HepG2 (cell line): ENCODE data around the gene TMEM9. TPM values are rescaled to one million over a fixed set of nuclear protein-coding genes. Genes with fewer than 3 reads are reported as not detected.

Experiments used
- ATAC-seq: fragments of 200-7000 bp; cut with Tn5 transposase; 3 replicates; pipeline ENCODE4 v1.9.1; 2020; ENCODE audit warnings: mild to moderate bottlenecking, moderate library complexity
- BruUV-seq: library from RNA; stranded (reverse); fragments of 400-500 nt; replicated peaks from 2 replicates; lab custom pipeline; 2021; lab: Mats Ljungman, UMichigan
- CTCF ChIA-PET: fragments of 300-600 bp; formaldehyde crosslinking; extraction: SDS; loops from one replicate; lab custom pipeline; 2021; ENCODE audit warnings: low total read pairs, inconsistent platforms, low intra/inter-chr PET ratio; lab: Yijun Ruan, JAX
- POLR2A ChIA-PET: fragments of 350-600 bp; sonication (Branson Sonifier 250); formaldehyde crosslinking; loops from one replicate; lab custom pipeline; 2020; ENCODE audit warnings: antibody characterized with exemption, inconsistent platforms; lab: Yijun Ruan, JAX
- DNase-seq: peaks from one replicate; pipeline ENCODE4 v3.0.0-alpha.2; 2015; ENCODE audit warnings: low spot score
- FAIRE-seq: peaks from 3 replicates; lab custom pipeline; 2011; peaks lifted over from hg19 to GRCh38; lab: Jason Lieb, UNC
- H2AFZ ChIP-seq: one replicate; pipeline ENCODE4 v1.6.1; 2011; ENCODE audit warnings: low read length, inconsistent platforms
- H3K27ac ChIP-seq: fragments of 300-600 bp; 3 replicates; pipeline ENCODE4 v1.8.0; 2011; ENCODE audit warnings: mixed run types, mild to moderate bottlenecking, mixed read lengths, low read length, inconsistent platforms; ENCODE audit not compliant: insufficient read depth; ENCODE audit errors: extremely low read length
- H3K27me3 ChIP-seq, 2 experiments: fragments of 200-600 bp in 1 of 2; 2 replicates in 1 of 2; 3 replicates in 1 of 2; pipeline versions ENCODE4 v1.6.0 to v1.8.0; 2011; ENCODE audit warnings: low read length in 2 of 2, mild to moderate bottlenecking in 2 of 2, moderate library complexity in 2 of 2, inconsistent platforms in 1 of 2; ENCODE audit not compliant: insufficient read depth in 2 of 2, control insufficient read depth in 1 of 2
- H3K36me3 ChIP-seq, 2 experiments: fragments of 200-600 bp in 1 of 2; replicated peaks in 1 of 2; 2 replicates in 1 of 2; 3 replicates in 1 of 2; pipeline versions ENCODE4 v1.5.1 to v1.8.0; 2011; ENCODE audit warnings: low read length in 2 of 2, inconsistent platforms in 1 of 2; ENCODE audit not compliant: insufficient read depth in 2 of 2, control insufficient read depth in 1 of 2
- H3K4me1 ChIP-seq: 2 replicates; pipeline ENCODE4 v1.5.1; 2012; ENCODE audit warnings: low read length, inconsistent platforms; ENCODE audit not compliant: insufficient read depth
- H3K4me2 ChIP-seq: 2 replicates; pipeline ENCODE4 v1.6.0; 2011; ENCODE audit warnings: low read depth, low read length, inconsistent platforms
- H3K4me3 ChIP-seq, 3 experiments: fragments of 200-600 bp in 1 of 3; sonication (generic), shearing (Covaris generic) in 1 of 3; replicated peaks in 1 of 3; 2 replicates each; pipeline ENCODE4 v1.5.1; 2011 to 2016; ENCODE audit warnings: low read length in 3 of 3, inconsistent platforms in 2 of 3, low read depth in 2 of 3, mild to moderate bottlenecking in 2 of 3, control low read depth in 1 of 3, mixed read lengths in 1 of 3; ENCODE audit not compliant: insufficient read depth in 1 of 3
- H3K79me2 ChIP-seq: one replicate; pipeline ENCODE4 v1.6.1; 2011; ENCODE audit warnings: low read length, inconsistent platforms; ENCODE audit not compliant: insufficient read depth
- H3K9ac ChIP-seq: 2 replicates; pipeline ENCODE4 v1.6.0; 2011; ENCODE audit warnings: mild to moderate bottlenecking, low read depth, low read length, inconsistent platforms; ENCODE audit not compliant: insufficient read depth
- H3K9me3 ChIP-seq: 2 replicates; pipeline ENCODE4 v1.5.1; 2012; ENCODE audit warnings: mild to moderate bottlenecking, low read length
- H4K20me1 ChIP-seq: 2 replicates; pipeline ENCODE4 v1.6.0; 2011; ENCODE audit warnings: inconsistent platforms, mild to moderate bottlenecking, low read length, moderate library complexity; ENCODE audit not compliant: insufficient read depth
- ESRRA ChIP-seq: sonication (generic); formaldehyde crosslinking; IDR thresholded peaks from 2 replicates; pipeline ENCODE4 v1.5.1; 2020; ENCODE audit warnings: mild to moderate bottlenecking, low read depth, missing genetic modification reagents
- FOXM1 ChIP-seq: sonication (generic); formaldehyde crosslinking; IDR thresholded peaks from 2 replicates; pipeline ENCODE4 v1.5.0; 2020; ENCODE audit warnings: missing genetic modification reagents
- KLF9 ChIP-seq: IDR thresholded peaks from 2 replicates; pipeline ENCODE4 v1.6.1; 2016; ENCODE audit warnings: low read depth
- LCORL ChIP-seq, 2 experiments: fragments of 450-650 bp in 1 of 2; sonication (generic) in 1 of 2; formaldehyde crosslinking in 1 of 2; IDR thresholded peaks; 2 replicates each; pipeline versions ENCODE4 v1.5.0 to v1.6.1; 2017 to 2020; ENCODE audit warnings: antibody characterized with exemption in 1 of 2, missing genetic modification reagents in 1 of 2
- POLR2AphosphoS5 ChIP-seq: IDR thresholded peaks from 2 replicates; pipeline ENCODE4 v1.6.1; 2012; ENCODE audit warnings: low read depth, low read length
- ZFAT ChIP-seq: sonication (generic); formaldehyde crosslinking; conservative IDR thresholded peaks from 2 replicates; pipeline ENCODE4 v1.8.1; 2023; ENCODE audit warnings: missing genetic modification reagents, inconsistent platforms
- ZNF292 ChIP-seq: sonication (generic); formaldehyde crosslinking; IDR thresholded peaks from 2 replicates; pipeline ENCODE4 v1.8.1; 2022; ENCODE audit warnings: mild to moderate bottlenecking, low read depth, missing genetic modification reagents, borderline replicate concordance
- ZNF501 ChIP-seq: sonication (generic); formaldehyde crosslinking; IDR thresholded peaks from 2 replicates; pipeline ENCODE4 v1.5.1; 2020; ENCODE audit warnings: mild to moderate bottlenecking, moderate library complexity, missing genetic modification reagents
- ZNF564 ChIP-seq: sonication (generic); formaldehyde crosslinking; IDR thresholded peaks from 2 replicates; pipeline ENCODE4 v1.8.1; 2023; ENCODE audit warnings: mild to moderate bottlenecking, missing genetic modification reagents
- ZNF614 ChIP-seq: IDR thresholded peaks from 2 replicates; pipeline ENCODE4 v1.6.1; 2018; ENCODE audit warnings: missing biosample characterization, missing genetic modification reagents, inconsistent platforms, borderline replicate concordance
- ZNF747 ChIP-seq: sonication (generic); formaldehyde crosslinking; IDR thresholded peaks from 2 replicates; pipeline ENCODE4 v1.8.1; 2023; ENCODE audit warnings: missing genetic modification reagents, mild to moderate bottlenecking, borderline replicate concordance
- ZNF768 ChIP-seq: sonication (generic); formaldehyde crosslinking; IDR thresholded peaks from 2 replicates; pipeline ENCODE4 v1.4.0; 2020; ENCODE audit warnings: missing genetic modification reagents
- ZSCAN21 ChIP-seq: sonication (generic); formaldehyde crosslinking; IDR thresholded peaks from 2 replicates; pipeline ENCODE4 v1.8.0; 2022; ENCODE audit warnings: mild to moderate bottlenecking, missing genetic modification reagents, moderate library complexity, borderline replicate concordance
- ZSCAN30 ChIP-seq: sonication (generic); formaldehyde crosslinking; IDR thresholded peaks from 2 replicates; pipeline ENCODE4 v1.5.0; 2020; ENCODE audit warnings: mild to moderate bottlenecking, missing genetic modification reagents
- WGBS: methylation state at CpG from one replicate; pipeline ENCODE4 v1.1.6; 2017; ENCODE audit warnings: low lambda C conversion rate; 5-methylcytosine and 5-hydroxymethylcytosine counted together
- in situ Hi-C: cut with HindIII; loops from 2 replicates; pipeline ENCODE4 v1.10.0; 2017; ENCODE audit warnings: low pct_unique_long_range_greater_than_20kb; ENCODE audit not compliant: extremely low pct_ligation_motif_present
- intact Hi-C: fragments of 100-400 bp; cut with micrococcal nuclease; formaldehyde crosslinking; loops from one replicate; pipeline ENCODE4 v1.10.0; 2022; ENCODE audit not compliant: unreplicated experiment
- polyA plus RNA-seq, 8 experiments: library from polyadenylated mRNA; depleted of rRNA in 3 of 8; stranded (reverse) in 7 of 8; unstranded in 1 of 8; fragments of >200 nt; fragmentation: Illumina TruSeq in 4 of 8; extraction: Trizol in 4 of 8; gene quantifications; 2 replicates each; pipeline versions ENCODE4 v1.2.1 to v1.2.3, GENCODE V29; 2011 to 2016; ENCODE audit warnings: low read depth in 4 of 8, missing spikeins in 1 of 8, mixed read lengths in 1 of 8; ENCODE audit not compliant: insufficient read depth in 1 of 8
- total RNA-seq, 5 experiments: library from RNA; depleted of rRNA; stranded (reverse); fragments of >200 nt; fragmentation: Illumina TruSeq; extraction: Trizol; gene quantifications; 2 replicates each; pipeline ENCODE4 v1.2.3, GENCODE V29; 2016; ENCODE audit warnings: low read depth in 1 of 5
- TF ChIP-seq, protein P1 (sequence below): conservative IDR thresholded peaks from 2 replicates; pipeline ENCODE4 v1.6.1; 2018; ENCODE audit warnings: missing genetic modification reagents
- TF ChIP-seq, protein P2 (sequence below): sonication (generic); formaldehyde crosslinking; IDR thresholded peaks from 2 replicates; pipeline ENCODE4 v1.8.1; 2023; ENCODE audit warnings: mild to moderate bottlenecking, missing genetic modification reagents, borderline replicate concordance

TMEM9 gene
- total and polyA plus RNA-seq, 2 of the 13 experiments (the other 11 are each of a cell fraction or from before 2014, with no cell fraction given), result 60.9 to 102 TPM

GRCh38 chr1:201141418-201141817 lies 12.9 kb downstream of the TMEM9 start:
- Histone ChIP-seq H3K9me3 (no peaks in the 10 kb centered on the region), H3K9ac (no peak overlapping the region), H3K79me2 (no peaks in the 10 kb centered on the region), H3K27me3 (no peaks in the 10 kb centered on the region), H3K4me1 (no peaks in the 10 kb centered on the region), H3K4me3 (no peak overlapping the region), H3K4me2 (no peak overlapping the region), H3K36me3 (peaks cover 30 to 93% of the 10 kb centered on the region in 2 experiments; a peak in 4 of 5 replicates), H2AFZ (no peak overlapping the region), H3K27ac (no peak overlapping the region)
- intact Hi-C loops, result no loop called here
- in situ Hi-C loops, result no loop called here
- POLR2A ChIA-PET, result no interaction called here
- ATAC-seq, result no peak
- CTCF ChIA-PET, result no interaction called here
- BruUV-seq, result no TSS peak
- DNase-seq, result no peak
- FAIRE-seq, result no peak
- 100% methylated on average over 3 of the region's 5 CpGs for WGBS
- TF ChIP-seq, protein P1, sequence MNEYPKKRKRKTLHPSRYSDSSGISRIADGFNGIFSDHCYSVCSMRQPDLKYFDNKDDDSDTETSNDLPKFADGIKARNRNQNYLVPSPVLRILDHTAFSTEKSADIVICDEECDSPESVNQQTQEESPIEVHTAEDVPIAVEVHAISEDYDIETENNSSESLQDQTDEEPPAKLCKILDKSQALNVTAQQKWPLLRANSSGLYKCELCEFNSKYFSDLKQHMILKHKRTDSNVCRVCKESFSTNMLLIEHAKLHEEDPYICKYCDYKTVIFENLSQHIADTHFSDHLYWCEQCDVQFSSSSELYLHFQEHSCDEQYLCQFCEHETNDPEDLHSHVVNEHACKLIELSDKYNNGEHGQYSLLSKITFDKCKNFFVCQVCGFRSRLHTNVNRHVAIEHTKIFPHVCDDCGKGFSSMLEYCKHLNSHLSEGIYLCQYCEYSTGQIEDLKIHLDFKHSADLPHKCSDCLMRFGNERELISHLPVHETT (CRISPR knock-in tag), result no peak
- TF ChIP-seq ZNF564 (CRISPR knock-in tag), result no peak
- TF ChIP-seq ZNF614 (CRISPR knock-in tag), result no peak
- no peak for TF ChIP-seq FOXM1 (CRISPR knock-in tag)
- no peak for TF ChIP-seq ZNF768 (CRISPR knock-in tag)
- TF ChIP-seq, protein P2, sequence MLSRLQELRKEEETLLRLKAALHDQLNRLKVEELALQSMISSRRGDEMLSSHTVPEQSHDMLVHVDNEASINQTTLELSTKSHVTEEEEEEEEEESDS (CRISPR knock-in tag), result no peak
- no peak for TF ChIP-seq ESRRA (CRISPR knock-in tag)
- no peak for TF ChIP-seq ZNF501 (CRISPR knock-in tag)
- no peak for TF ChIP-seq LCORL (IDR thresholded peaks at IDR 0.05)
- no peak for TF ChIP-seq LCORL (CRISPR knock-in tag; IDR thresholded peaks at IDR 0.05)
- TF ChIP-seq ZSCAN21 (CRISPR knock-in tag), result no peak
- TF ChIP-seq POLR2AphosphoS5, result no peak
- TF ChIP-seq KLF9, result no peak
- no peak for TF ChIP-seq ZNF747 (CRISPR knock-in tag)
- no peak for TF ChIP-seq ZFAT (CRISPR knock-in tag)
- TF ChIP-seq ZSCAN30 (CRISPR knock-in tag), result no peak
- no peak for TF ChIP-seq ZNF292 (CRISPR knock-in tag)
- TF ChIP-seq, all 625 proteins: peak for 0
- H4K20me1 ChIP-seq, result 0 out of 2 replicates have a peak, but pooled peaks cover 4% of the 10 kb centered on the region
